ENCODE measurements around the gene MATN3. TPM values are rescaled to one million over a fixed set of nuclear protein-coding genes. Genes with fewer than 3 reads are reported as not detected.

Gene MATN3
- total RNA-seq, 3 donors from 2014 or later (not counting 1 experiment from before 2014, with no cell fraction given), result not detected

DNA sequence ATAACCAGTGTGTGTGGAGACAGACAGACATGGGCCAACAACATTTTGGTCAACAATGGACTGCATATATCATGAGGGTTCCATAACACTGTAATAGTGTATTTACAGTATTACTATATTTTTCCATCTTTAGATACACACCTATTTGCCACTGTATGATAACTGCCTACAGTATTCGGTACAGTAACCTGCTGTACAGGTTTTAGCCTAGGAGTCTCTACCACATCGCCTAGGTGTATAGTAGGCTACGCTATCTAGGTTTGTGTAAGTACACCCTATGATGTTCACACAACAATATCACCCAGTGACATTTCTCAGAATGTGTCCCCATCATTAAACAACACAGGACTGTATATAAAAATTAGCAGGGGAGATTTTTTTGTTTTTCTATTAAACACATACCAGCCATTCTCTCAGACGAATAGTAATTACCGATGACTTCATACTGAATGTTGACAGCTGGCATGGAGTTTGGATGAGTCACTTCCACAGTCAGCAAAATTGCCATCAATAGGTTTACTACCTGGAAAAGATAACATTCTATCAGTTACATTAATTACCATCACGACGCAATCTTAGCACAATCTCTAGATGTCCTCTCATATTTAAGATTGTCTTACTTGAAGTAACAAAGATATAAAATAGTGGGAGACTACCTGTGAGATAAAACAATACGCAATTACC is 28.2 kb upstream of the MATN3 start:
- Histone ChIP-seq H3K4me1 (ENCODE audit: control insufficient read depth, insufficient read depth, low read length) (no peaks in the 10 kb centered on the region), H3K4me3 (ENCODE audit: low read length) (no peak overlapping the region), H3K27ac (ENCODE audit: low read length) (no peak overlapping the region), H3K27me3 (ENCODE audit: control insufficient read depth, insufficient read depth, low read length) (no peaks in the 10 kb centered on the region), H3K36me3 (ENCODE audit: control insufficient read depth, insufficient read depth, low read length) (peaks cover 43% of the 10 kb centered on the region), H3K9me3 (ENCODE audit: control insufficient read depth, insufficient read depth, low read length) (no peaks in the 10 kb centered on the region)
- Mint-ChIP-seq H3K27ac (no peak overlapping the region), H3K9me3 (no peaks in the 10 kb centered on the region), H3K4me1 (peaks cover 10 to 24% of the 10 kb centered on the region in 2 donors), H3K27me3 (ENCODE audit: low read depth in 2 of 2) (no peaks in the 10 kb centered on the region), H3K36me3 (peaks cover 10% of the 10 kb centered on the region), H3K4me3 (no peak overlapping the region)
- no peak for ATAC-seq
- DNase-seq, result no peak
- 95% methylated on average over 4 of the region's 8 CpGs for WGBS (ENCODE audit: insufficient coverage)
- no peak for TF ChIP-seq CTCF (IDR thresholded peaks at IDR 0.05)
- intact Hi-C loops (cut with micrococcal nuclease), result no loop called here

GRCh38 chr2:20037660-20038059 is 25.2 kb upstream of the MATN3 start:
- no peak for DNase-seq
- no peak overlapping the region for H3K4me3 Mint-ChIP-seq
- H3K4me1 Mint-ChIP-seq, result peaks cover 10 to 24% of the 10 kb centered on the region in 2 donors
- Histone ChIP-seq H3K27ac (ENCODE audit: low read length) (no peak overlapping the region), H3K36me3 (ENCODE audit: control insufficient read depth, insufficient read depth, low read length) (peaks cover 70% of the 10 kb centered on the region), H3K4me3 (ENCODE audit: low read length) (no peak overlapping the region), H3K27me3 (ENCODE audit: control insufficient read depth, insufficient read depth, low read length) (no peaks in the 10 kb centered on the region), H3K4me1 (ENCODE audit: control insufficient read depth, insufficient read depth, low read length) (no peaks in the 10 kb centered on the region), H3K9me3 (ENCODE audit: control insufficient read depth, insufficient read depth, low read length) (no peaks in the 10 kb centered on the region)
- no peaks in the 10 kb centered on the region for H3K27me3 Mint-ChIP-seq (ENCODE audit: low read depth in 2 of 2)
- TF ChIP-seq CTCF (IDR thresholded peaks at IDR 0.05), result no peak
- H3K36me3 Mint-ChIP-seq, result peaks cover 16% of the 10 kb centered on the region
- no peak for ATAC-seq
- WGBS (ENCODE audit: insufficient coverage), result 95% methylated on average over 2 of the region's 2 CpGs
- H3K9me3 Mint-ChIP-seq, result no peaks in the 10 kb centered on the region
- peak overlapping the region in 1 of 2 donors; percentile 2 for H3K27ac Mint-ChIP-seq
- intact Hi-C loops (cut with micrococcal nuclease), result no loop called here

GRCh38 chr2:20035955-20036666 is 23.6 kb upstream of the MATN3 start:
- no peak for DNase-seq
- Histone ChIP-seq H3K4me1 (ENCODE audit: control insufficient read depth, insufficient read depth, low read length) (no peaks in the 10 kb centered on the region), H3K27ac (ENCODE audit: low read length) (no peak overlapping the region), H3K36me3 (ENCODE audit: control insufficient read depth, insufficient read depth, low read length) (peaks cover 84% of the 10 kb centered on the region), H3K4me3 (ENCODE audit: low read length) (no peak overlapping the region), H3K9me3 (ENCODE audit: control insufficient read depth, insufficient read depth, low read length) (no peaks in the 10 kb centered on the region), H3K27me3 (ENCODE audit: control insufficient read depth, insufficient read depth, low read length) (no peaks in the 10 kb centered on the region)
- H3K36me3 Mint-ChIP-seq, result peaks cover 16% of the 10 kb centered on the region
- WGBS (ENCODE audit: insufficient coverage), result 96% methylated on average over 4 of the region's 4 CpGs
- ATAC-seq, result no peak
- H3K27ac Mint-ChIP-seq, result peak overlapping the region; percentile 0 to 15
- intact Hi-C loops (cut with micrococcal nuclease), result no loop called here
- no peak for TF ChIP-seq CTCF (IDR thresholded peaks at IDR 0.05)
- H3K4me3 Mint-ChIP-seq, result no peak overlapping the region
- H3K9me3 Mint-ChIP-seq, result no peaks in the 10 kb centered on the region
- H3K4me1 Mint-ChIP-seq, result peaks cover 0 to 9% of the 10 kb centered on the region in 2 donors
- no peaks in the 10 kb centered on the region for H3K27me3 Mint-ChIP-seq (ENCODE audit: low read depth in 2 of 2)

All from natural killer cell (primary cell).